ELR (cell line): ENCODE measurements around the gene HTR2A.
"Not testable (repeated sequence)": the region's sequence is repeated elsewhere in the genome, so short reads cannot be mapped to it uniquely, and the experiment has no call there.

Source experiments
- DNase-seq: peaks from one replicate; pipeline ENCODE4 v3.0.0-alpha.2; 2015; ENCODE audit warnings: low read depth

Gene HTR2A

DNA sequence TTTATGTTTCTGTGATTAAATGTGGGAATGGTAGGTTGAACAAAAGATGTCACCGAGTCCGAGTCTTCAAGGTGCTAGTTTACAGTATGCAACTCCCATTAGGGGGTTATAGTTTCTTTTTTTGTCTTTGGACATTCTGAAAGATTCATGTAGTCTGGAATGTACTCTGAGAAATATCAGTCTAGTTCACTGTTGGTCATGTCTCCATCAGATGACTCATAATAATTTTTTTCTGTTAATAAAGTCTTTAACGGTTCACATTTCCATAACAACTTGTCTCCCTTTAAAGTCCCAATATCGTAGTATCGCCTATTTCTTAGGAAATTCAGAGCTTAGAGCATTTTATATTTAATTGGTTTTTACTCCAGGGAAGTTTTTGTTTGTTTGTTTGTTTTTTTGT lies 86.4 kb downstream of the HTR2A start:
- DNase-seq = peak; percentile 25

DNA sequence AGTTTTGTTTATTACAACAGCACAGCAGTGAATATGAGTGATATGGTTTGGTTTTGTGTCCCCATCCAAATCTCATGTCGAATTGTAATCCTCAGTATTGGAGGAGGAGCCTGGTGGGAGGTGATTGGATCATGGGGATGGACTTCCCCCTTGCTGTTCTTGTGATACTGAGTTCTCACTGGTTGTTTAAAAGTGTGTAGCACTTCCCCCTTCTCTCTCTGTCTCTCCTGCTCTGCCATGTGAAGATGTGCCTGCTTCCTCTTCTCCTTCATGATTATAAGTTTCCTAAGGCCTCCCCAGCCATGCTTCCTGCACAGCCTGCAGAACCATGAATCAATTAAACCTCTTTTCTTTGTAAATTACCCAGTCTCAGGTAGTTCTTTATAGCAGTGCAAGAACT lies 91.9 kb downstream of the HTR2A start:
- not testable (repeated sequence) for DNase-seq

DNA sequence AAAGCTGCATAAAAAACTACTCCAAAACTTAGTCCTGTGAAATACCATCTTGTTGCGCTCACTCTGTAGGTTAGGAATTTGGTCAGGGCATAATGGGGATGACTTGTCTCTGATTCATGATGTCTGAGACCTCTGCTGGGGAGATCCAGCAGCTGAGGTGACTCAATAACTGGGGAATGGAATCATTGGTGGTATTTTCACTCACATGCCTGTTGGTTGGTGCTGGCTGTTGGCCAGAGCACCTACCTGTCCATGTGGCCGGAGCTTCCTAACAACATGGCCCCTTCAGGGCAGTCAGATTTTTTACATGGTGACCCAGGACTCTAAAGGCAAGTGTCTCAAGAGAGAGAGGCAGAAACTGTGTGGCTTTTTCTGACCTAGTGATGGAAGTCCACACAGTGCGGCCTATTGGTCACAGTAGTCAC lies 92.5 kb downstream of the HTR2A start:
- peak; percentile 98 for DNase-seq

DNA sequence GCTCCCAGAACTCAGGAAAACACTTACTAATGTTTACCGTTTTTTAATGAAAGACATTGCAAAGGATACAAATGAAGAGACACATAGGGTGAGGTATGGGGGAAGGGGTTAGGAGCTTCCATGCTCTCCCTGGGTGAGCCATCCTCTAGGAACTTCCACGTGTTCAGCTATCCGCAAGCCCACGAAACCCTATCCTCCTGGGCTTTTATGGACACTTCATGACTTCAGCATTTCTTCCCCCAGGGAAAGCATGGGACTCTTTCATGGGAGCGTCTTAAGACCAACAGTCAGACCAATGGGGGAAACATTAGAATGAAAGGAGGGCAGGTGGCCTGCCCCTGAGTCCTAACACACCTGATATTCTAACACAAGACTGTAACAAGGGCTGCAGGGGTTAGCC lies 93.3 kb downstream of the HTR2A start:
- DNase-seq = peak; percentile 69

DNA sequence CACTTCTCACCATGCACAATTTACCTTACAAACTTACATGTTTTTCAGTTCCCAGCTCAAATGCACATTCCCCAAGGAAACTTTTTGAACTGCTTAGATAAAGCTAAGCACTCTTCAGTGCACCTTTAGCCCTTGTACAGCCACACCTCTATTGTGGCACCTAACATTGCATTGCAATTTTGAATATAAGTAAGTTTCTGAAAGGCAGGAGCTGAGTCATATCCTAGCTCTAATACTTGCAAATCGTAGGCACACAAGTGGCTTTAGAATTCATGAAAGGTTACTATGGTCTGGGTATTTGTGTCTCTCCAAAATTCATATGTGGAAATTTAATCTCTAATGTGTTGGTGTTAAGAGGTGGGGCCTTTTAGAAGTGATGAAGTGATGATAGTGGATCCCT lies 95.0 kb downstream of the HTR2A start:
- DNase-seq = peak; percentile 21

DNA sequence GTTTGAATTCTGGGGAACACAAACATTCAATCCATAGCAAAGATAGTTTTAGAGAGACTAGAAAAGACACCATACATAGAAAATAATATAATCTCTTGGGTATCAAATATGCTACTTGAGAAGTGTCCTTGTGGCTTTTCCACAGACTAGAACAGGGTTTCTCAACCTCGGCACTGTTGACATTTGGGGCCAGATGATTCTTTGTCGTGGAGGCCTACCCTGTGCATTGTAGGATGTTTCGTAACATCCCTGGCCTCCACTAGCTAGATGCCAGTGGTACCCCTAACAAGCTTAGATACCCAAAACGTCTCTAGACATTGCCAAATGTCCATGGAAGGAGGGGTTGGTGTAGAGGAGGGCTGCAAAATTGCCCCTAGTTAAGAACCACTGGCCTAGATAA lies 97.7 kb downstream of the HTR2A start:
- DNase-seq = no peak

DNA sequence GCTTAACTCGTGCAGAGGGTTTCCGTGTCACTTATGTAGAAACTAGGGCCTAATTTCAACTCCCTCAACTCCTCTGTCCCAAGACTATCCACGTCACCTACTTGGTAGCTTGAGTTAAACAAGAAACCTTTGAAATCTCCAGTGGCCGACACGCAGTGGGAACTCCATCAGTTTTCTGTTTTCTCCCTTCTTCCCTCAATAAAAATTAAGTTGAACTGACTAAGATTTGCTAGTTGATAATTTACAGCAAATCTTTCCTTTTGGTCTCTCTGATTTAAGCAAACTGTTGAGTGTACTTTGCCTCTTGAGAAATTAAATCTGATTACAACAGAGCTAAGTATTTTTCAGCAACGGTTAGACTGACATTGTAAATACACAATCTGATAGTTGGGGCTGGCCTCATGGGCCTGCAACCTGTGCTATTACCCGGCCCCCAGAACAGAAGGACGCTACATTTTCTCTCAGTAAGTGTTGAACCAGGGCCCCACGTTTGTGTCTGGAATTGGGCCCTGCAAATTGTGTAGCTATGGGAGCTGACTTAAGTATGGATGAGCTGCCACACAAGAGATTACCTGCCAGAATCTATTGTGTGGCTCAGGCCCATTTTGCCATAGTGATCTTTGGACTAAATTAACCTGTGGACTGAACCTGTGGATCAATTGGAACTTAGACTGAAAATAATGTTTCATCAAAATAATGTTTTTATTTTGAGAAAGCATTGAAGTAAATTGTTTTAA lies 99.2 kb downstream of the HTR2A start:
- no peak for DNase-seq

DNA sequence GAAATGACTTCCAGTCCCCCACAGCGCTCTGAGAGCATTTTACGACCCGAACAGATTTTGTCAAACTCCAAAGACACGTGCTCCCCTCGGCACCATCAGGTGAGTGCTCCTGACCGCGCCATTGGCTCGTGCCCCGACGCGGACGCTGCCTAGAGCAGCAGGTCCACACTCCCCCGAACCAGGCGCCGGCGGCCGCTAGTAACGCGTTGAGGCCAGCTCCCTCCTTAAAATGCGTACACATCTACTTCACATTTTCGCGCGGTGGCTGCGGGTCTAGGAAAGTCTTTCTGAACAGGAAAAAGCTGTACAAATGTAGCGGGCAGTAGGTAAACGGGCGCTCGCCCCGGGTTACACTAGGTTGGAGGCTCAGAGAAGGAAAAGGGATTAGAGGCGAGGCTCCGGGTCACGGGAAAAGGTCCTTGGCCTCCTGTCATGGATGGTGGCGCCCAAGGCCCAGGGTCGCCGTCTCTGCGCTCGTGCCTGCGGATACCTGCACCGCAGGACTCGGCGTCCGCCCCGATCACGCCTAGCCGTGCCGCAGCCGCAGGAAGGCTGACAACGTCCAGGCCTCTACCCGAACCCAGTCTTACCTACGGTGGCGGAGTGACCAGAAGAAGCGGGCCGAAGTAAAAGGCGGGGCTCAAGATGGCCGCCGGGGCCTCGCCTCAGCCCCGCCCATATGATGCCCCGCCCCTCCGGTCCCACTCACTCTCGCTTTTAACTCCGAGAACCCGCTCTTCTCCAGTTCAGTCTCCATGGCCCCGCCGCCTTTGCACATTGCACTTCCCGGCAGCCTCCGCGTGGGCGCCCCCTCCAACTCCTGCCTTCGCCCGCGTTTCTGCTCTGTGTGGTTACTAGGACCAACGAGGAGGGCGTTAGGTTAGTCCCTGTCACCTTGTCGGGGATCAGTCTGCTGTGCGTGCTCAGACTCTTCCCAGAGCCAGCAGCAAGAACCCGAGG lies 100.1 kb downstream of the HTR2A start, which contains the start of gene ESD:
Gene ESD (minus strand): TSS at position 647 of the 960 bp plus-strand sequence. CDS start 5,748 bp downstream, outside the sequence.
- peak; percentile 95 for DNase-seq

DNA sequence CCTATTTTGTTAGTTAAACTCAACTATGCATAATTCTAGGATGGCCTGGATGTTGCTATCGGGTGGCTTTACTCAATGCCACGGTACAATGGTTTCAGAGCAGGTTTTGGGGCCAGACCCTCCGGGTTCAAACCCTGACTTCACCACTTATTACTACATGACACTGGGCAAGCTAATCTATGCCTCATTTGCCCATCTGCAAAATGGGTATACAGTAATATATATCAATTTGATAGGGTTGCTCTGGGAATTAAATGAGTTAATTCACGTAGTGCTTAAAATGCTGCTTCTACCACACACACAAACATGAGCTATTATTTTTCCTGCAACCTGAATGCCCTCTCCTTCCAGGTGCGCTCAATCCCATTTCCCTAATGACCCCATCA lies 100.7 kb downstream of the HTR2A start:
- no peak for DNase-seq

DNA sequence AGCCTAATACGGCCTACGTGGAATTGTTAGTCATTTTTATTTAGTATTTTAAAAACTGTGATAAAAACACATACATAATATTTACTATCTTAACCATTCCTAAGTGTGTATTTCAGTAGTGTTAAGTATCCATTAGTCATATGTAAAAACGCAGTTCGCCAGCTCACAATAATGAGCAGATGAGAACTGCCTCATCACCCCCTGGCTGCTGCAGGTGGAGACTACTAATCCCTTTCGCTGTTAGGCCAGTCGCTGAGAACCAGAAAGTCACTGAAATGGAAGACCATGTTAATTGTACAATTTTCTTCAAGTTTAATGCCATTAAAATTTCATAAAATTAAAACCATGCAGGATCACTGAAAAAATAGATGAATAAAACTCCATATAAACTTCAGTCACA lies 101.5 kb downstream of the HTR2A start:
- peak; percentile 29 for DNase-seq

DNA sequence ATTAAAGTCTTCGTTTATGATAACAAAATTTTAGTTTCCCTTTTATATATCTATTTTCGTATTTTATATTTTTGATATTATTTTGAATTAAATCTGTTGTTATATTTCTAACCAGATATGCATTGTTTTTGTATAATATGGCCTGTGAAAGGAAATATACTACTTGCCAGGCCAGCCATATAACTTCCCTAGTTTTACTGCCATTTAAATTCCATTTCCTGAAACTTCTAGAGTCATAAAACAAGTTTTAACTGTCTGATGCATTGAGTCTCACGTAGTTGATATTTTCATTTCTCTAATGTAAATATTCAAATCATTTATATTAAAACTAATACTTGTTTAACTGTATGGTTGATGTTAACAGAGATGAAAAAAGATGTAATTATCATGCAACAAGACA lies 113.3 kb downstream of the HTR2A start:
- no peak for DNase-seq

DNA sequence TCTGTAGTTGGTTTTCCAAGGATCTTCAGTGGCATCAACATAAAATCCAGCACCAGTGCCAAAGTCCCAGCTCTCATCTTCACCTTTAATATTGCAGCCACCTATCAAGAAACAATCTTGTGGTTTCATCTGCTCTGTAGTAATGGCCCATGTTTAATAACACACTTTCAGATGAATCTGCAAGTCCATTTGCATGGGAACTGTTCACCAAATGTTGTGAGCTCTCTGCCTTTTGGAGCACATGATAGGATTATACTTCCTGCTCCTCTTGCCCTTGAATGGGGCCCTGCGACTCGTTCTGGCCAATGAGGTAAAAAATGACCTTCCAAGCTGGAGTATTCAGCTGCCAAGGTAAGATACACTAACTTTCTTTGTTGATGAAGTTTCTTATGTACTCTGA lies 114.2 kb downstream of the HTR2A start:
- DNase-seq = no peak

DNA sequence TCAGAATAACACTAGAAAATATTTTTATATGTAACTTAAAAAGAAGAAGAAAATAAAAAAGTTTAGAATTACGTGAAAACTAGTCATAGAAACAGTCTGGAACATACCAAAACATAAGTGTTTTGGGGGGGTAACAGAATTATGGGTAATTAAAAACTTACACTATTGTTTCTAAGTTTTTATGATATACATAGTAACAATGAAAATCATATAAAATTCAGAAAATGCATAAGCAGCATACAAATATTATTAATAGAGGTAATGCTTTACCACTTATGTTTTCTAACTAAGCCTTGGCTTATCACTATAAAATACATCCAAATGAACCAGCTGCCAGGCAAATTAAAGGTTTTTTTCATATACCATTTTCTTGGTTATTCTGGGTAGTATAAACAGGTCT lies 114.8 kb downstream of the HTR2A start:
- no peak for DNase-seq
